ENCODE measurements around the gene SHANK2.

GRCh38 chr11:71214553-71215424 lies 37.6 kb downstream of the SHANK2 start:
- TF ChIP-seq, protein P1, sequence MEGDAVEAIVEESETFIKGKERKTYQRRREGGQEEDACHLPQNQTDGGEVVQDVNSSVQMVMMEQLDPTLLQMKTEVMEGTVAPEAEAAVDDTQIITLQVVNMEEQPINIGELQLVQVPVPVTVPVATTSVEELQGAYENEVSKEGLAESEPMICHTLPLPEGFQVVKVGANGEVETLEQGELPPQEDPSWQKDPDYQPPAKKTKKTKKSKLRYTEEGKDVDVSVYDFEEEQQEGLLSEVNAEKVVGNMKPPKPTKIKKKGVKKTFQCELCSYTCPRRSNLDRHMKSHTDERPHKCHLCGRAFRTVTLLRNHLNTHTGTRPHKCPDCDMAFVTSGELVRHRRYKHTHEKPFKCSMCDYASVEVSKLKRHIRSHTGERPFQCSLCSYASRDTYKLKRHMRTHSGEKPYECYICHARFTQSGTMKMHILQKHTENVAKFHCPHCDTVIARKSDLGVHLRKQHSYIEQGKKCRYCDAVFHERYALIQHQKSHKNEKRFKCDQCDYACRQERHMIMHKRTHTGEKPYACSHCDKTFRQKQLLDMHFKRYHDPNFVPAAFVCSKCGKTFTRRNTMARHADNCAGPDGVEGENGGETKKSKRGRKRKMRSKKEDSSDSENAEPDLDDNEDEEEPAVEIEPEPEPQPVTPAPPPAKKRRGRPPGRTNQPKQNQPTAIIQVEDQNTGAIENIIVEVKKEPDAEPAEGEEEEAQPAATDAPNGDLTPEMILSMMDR (IDR thresholded peaks at IDR 0.05), result no peak
- no peak for TF ChIP-seq POLR2A (IDR thresholded peaks at IDR 0.05)
- no peak for TF ChIP-seq EP300 (IDR thresholded peaks at IDR 0.05)
- TF ChIP-seq POLR2AphosphoS5 (IDR thresholded peaks at IDR 0.05), result no peak
